Stimulated activated CD4-positive, alpha-beta T cell treated with anti-CD3 and anti-CD28 coated beads, TNF-alpha, amount 100 ng/mL, for 4 hours (primary cell): ENCODE measurements around the gene KCMF1.

Experiments
- DNase-seq, 3 experiments: peaks; one replicate each; pipeline ENCODE4 v3.0.0-alpha.2; 2020; ENCODE audit warnings: low read depth in 3 of 3

KCMF1 gene

GRCh38 chr2:85022232-85022631, 51.3 kb downstream of the KCMF1 start:
- DNase-seq: no peak

DNA sequence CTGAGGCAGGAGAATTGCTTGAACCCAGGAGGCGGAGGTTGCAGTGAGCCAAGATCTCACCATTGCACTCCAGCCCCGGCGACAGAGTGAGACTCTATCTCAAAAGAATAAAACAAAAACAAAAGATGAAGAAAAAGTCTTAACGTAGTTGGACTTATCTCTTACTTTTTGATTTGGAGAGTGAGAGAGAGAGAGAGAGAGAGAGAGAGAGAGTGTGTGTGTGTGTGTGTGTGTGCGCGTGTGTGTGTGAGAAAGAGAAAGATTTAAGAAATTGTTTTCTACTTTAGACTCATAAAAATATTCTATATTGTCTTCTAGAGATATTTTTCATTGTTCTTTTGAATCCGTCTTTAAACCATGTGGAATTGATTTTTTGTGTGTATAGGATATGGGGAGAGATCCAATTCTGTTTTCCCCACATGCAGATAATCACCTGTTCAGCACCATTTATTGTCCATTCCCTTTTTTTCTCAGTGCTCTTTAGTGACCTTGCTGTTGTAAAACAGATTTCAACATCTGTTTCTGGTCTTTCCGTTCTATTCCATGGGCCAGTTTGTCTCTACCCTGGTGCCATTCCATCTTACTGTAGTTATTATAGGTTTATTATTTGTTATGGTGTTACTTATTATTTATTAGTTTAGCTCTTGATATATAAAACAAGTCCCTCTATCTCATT, 53.5 kb downstream of the KCMF1 start:
- no peak for DNase-seq

GRCh38 chr2:85032621-85033020, 61.7 kb downstream of the KCMF1 start:
- DNase-seq: no peak

- DNase-seq: no peak
These were observed 62.4 kb downstream of the KCMF1 start for GRCh38 chr2:85033388-85033787.

- DNase-seq: no peak
These were observed 63.2 kb downstream of the KCMF1 start for GRCh38 chr2:85034158-85034557.

- DNase-seq: no peak
These were observed 66.7 kb downstream of the KCMF1 start for GRCh38 chr2:85037622-85038021.

- no peak for DNase-seq
These were observed 71.4 kb downstream of the KCMF1 start for GRCh38 chr2:85042330-85042729.

DNA sequence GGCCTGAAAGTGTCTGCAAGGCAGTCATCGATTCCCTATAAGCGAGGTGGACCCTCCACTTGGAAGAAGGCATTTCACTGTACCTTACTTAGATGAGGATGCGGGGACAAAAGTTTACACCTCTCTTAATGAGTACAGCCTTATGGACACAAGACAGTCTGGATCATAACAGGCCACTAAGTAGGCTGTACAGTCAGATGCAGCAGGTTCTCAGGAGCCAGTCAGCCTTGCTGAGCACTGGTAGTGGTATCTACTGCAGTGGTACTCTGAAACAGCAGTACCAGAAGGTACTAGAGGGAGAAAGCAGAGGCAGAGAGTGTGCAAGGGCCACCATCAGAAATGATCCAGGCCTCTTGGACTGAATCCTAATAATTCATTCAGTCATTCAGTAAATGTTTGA, 77.6 kb downstream of the KCMF1 start:
- no peak for DNase-seq

GRCh38 chr2:85049236-85049635, 78.3 kb downstream of the KCMF1 start:
- DNase-seq: no peak

DNA sequence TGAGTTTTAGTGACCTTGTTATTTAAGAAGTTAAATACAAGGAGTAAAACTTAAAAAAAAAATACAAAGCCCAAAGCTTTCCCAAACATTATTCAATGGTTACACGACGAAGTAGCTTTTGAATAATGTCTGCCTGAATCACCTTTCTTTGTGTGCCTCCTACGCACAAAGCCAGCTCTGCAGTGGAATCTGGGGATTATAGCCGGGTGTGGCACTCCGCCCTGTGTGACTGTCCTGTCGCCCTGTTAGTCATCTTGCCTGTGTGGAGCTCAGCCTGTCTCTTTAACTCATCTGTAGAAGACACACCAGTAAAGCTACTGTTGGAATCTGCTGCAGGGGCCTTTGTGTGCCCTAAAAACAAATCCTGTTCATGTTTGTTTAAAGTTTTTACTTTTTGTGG, 82.8 kb downstream of the KCMF1 start:
- DNase-seq: no peak

- no peak for DNase-seq
These were observed 86.4 kb downstream of the KCMF1 start for GRCh38 chr2:85057226-85057962.

GRCh38 chr2:85061896-85062295, 90.9 kb downstream of the KCMF1 start:
- DNase-seq: no peak

- no peak for DNase-seq
These were observed 91.6 kb downstream of the KCMF1 start for GRCh38 chr2:85062565-85062964.

DNA sequence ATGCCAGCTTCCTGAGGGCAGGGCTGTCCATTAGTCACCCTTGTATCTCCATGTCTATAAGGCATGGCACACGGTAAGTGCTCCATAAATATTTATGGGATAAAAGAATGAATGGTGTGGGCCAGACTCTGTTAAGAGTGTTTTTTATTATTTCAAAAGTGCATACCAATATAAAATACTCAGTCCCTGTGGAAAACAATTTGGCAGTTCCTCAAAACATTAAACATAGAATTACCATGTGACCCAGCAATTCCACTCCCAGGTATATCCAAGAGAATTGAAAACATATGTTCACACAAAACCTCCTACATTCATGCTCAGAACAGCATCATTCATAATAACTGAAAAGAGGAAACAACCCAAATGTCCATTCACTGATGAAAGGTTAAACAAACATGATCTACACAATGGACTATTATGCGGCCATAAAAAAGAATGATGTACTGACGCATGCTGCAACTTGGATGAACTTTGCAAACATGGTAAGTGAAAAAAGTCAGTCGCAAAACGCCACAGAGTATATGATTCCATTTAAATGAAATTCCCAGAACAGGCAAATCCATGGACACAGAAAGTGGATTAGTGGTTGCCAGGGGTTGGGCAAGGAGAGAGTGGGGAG, 93.1 kb downstream of the KCMF1 start:
- DNase-seq: no peak

DNA sequence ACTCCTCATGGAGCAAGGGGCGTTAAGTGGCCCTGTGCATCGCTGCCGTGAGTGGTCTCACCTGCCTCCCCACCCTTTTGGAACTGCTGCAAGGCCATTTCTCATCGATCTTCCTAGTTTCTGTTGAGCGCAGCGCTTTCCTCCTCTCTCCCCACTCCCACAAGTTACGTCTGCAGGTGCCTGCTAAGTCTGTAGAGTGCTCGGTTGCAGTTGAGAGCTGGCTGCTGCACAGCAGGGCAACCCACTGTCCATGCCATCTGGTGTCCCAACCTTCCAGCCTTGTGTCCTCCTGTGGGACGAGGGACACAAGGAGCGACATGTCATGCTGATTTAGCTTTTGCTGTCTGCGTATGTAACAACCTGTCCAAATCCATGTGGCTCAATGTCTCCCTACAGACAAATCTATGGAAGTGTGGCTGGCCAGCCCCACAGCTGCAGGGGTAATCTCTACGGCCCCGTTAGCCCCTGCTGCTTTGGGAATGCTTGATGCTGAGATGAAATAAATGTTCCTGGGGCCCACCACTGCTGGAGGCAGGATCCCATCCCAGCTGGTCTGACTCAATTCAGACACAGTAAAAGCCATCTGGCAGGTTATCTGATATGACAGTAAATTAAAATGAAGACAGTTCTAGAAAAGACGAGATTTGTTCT, 94.1 kb downstream of the KCMF1 start:
- no peak for DNase-seq

- DNase-seq: no peak
These were observed 95.2 kb downstream of the KCMF1 start for GRCh38 chr2:85066006-85066740.

- DNase-seq: no peak
These were observed 96.0 kb downstream of the KCMF1 start for GRCh38 chr2:85066874-85067351.

- DNase-seq: no peak
These were observed 100.1 kb downstream of the KCMF1 start for GRCh38 chr2:85071096-85071495.

DNA sequence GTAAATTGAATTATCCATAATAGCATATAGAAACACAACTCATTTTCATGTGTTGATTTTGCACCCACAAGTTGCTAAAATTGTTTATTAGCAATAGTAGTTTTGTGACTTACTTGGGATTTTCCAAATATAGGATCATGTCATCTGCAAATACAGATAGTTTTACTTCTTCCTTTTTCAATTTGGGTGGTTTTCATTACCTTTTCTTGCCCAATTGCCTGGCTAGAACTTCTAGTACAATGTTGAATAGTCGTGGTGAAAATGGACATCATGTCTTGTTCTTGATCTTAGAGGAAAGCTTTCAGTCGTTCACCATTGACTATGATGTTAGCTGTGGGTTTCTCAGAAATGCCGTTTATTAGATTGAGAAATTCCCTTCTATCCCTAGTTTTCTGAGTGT, 102.1 kb downstream of the KCMF1 start:
- no peak for DNase-seq

- no peak for DNase-seq
These were observed 105.8 kb downstream of the KCMF1 start for GRCh38 chr2:85076618-85077274.

DNA sequence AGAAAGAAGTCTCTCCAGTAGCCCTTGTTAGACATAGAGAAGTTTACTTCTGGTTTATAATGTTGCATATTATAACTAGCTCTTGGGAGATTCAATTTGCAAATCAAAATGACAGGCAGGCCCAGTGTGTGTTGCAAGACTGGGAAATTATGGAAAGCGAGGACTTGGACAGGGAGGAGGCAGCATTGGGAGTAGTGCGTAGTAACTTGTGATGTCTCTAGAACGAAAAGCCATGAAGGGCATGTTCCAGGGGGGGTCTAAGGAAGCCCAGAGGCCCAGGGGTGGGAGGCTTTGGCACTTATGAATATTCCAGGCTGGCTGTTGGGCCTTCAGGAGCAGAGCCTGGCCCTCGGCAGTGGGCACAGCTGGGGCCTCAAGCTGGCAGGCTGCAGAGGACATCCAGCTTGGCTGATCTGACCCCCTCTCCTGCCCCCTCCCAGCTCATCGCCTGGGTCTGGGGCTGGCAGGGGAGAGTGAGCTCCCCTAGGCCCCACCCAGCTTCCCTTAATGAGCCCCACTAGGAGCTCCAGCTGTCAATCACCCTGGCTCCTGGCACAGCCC, 107.0 kb downstream of the KCMF1 start:
- DNase-seq: no peak
